OCI-LY3 (cell line): ENCODE data around the gene KLHL13.

Experiments used
- CTCF ChIP-seq: fragments of 200-600, 300-600 bp; sonication (generic); IDR thresholded peaks from 2 replicates; pipeline ENCODE4 v1.5.1; 2014; ENCODE audit warnings: antibody characterized with exemption, low read length, low read depth
- EZH2phosphoT487 ChIP-seq: fragments of 200-600 bp; shearing (Covaris generic); IDR thresholded peaks from 2 replicates; pipeline ENCODE4 v1.6.1; 2018; ENCODE audit warnings: antibody characterized with exemption, mixed run types, low read depth

GRCh38 chrX:118131336-118131735 lies 14.7 kb upstream of the KLHL13 start:
- no peak for TF ChIP-seq CTCF
- TF ChIP-seq EZH2phosphoT487, result no peak
